Measurements from ENCODE around the gene AMOTL1. TPM values are rescaled to one million over a fixed set of nuclear protein-coding genes. Genes with fewer than 3 reads are reported as not detected.

Gene AMOTL1
- total RNA-seq, 2 donors from 2014 or later: 45.0 to 60.0 TPM

GRCh38 chr11:94795476-94796189 is 27.5 kb downstream of the AMOTL1 start:
- no peak overlapping the region for H3K27ac ChIP-seq (ENCODE audit: low read depth, low read length)
- peaks cover 18% of the 10 kb centered on the region for H3K36me3 Mint-ChIP-seq (ENCODE audit: low read depth)
- TF ChIP-seq CTCF (conservative IDR thresholded peaks at IDR 0.05): no peak
- H3K9ac ChIP-seq (ENCODE audit: extremely low read depth, low read length, poor library complexity, severe bottlenecking): no peak overlapping the region
- no peak for DNase-seq
- no peak overlapping the region for H3K4me3 ChIP-seq (ENCODE audit: low read length)
- peaks cover 2% of the 10 kb centered on the region for H3K4me1 ChIP-seq (ENCODE audit: control insufficient read depth, insufficient read depth, low read length)
- peaks cover 15% of the 10 kb centered on the region for H3K4me1 Mint-ChIP-seq
- no peaks in the 10 kb centered on the region for H3K27me3 ChIP-seq (ENCODE audit: control insufficient read depth, insufficient read depth, low read length, poor library complexity, severe bottlenecking)
- peaks cover 67% of the 10 kb centered on the region for H3K36me3 ChIP-seq (ENCODE audit: control insufficient read depth, insufficient read depth, low read length)
- H3K9me3 ChIP-seq (ENCODE audit: control insufficient read depth, low read length): no peaks in the 10 kb centered on the region
- H3K9me3 Mint-ChIP-seq: no peaks in the 10 kb centered on the region
- 94 to 100% methylated on average over 2 to 3 of the region's 3 CpGs for WGBS, 2 experiments (ENCODE audit: insufficient coverage in 1 of 2, insufficient read length in 1 of 2)
- H3K4me3 Mint-ChIP-seq: no peak overlapping the region
- H3K27ac Mint-ChIP-seq: no peak overlapping the region
- no peaks in the 10 kb centered on the region for H3K27me3 Mint-ChIP-seq (ENCODE audit: insufficient read depth)

GRCh38 chr11:94796190-94796580 is 28.0 kb downstream of the AMOTL1 start:
- Histone ChIP-seq H3K4me3 (ENCODE audit: low read length) (no peak overlapping the region), H3K9me3 (ENCODE audit: control insufficient read depth, low read length) (no peaks in the 10 kb centered on the region), H3K27me3 (ENCODE audit: control insufficient read depth, insufficient read depth, low read length, poor library complexity, severe bottlenecking) (no peaks in the 10 kb centered on the region), H3K9ac (ENCODE audit: extremely low read depth, low read length, poor library complexity, severe bottlenecking) (no peak overlapping the region), H3K36me3 (ENCODE audit: control insufficient read depth, insufficient read depth, low read length) (peaks cover 73% of the 10 kb centered on the region), H3K4me1 (ENCODE audit: control insufficient read depth, insufficient read depth, low read length) (peaks cover 2% of the 10 kb centered on the region), H3K27ac (ENCODE audit: low read depth, low read length) (no peak overlapping the region)
- no peak for TF ChIP-seq CTCF (conservative IDR thresholded peaks at IDR 0.05)
- 100% methylated on average over 1 to 2 of the region's 2 CpGs for WGBS, 2 experiments (ENCODE audit: insufficient coverage in 1 of 2, insufficient read length in 1 of 2)
- Mint-ChIP-seq H3K27me3 (ENCODE audit: insufficient read depth) (no peaks in the 10 kb centered on the region), H3K27ac (no peak overlapping the region), H3K36me3 (ENCODE audit: low read depth) (peaks cover 24% of the 10 kb centered on the region), H3K9me3 (no peaks in the 10 kb centered on the region), H3K4me1 (peaks cover 11% of the 10 kb centered on the region), H3K4me3 (no peak overlapping the region)
- DNase-seq: no peak

GRCh38 chr11:94796863-94797262 is 28.7 kb downstream of the AMOTL1 start:
- DNase-seq: no peak
- no peaks in the 10 kb centered on the region for H3K9me3 Mint-ChIP-seq
- H3K9me3 ChIP-seq (ENCODE audit: control insufficient read depth, low read length): no peaks in the 10 kb centered on the region
- H3K4me1 ChIP-seq (ENCODE audit: control insufficient read depth, insufficient read depth, low read length): peaks cover 2% of the 10 kb centered on the region
- no peak overlapping the region for H3K9ac ChIP-seq (ENCODE audit: extremely low read depth, low read length, poor library complexity, severe bottlenecking)
- H3K4me1 Mint-ChIP-seq: peaks cover 11% of the 10 kb centered on the region
- peaks cover 27% of the 10 kb centered on the region for H3K36me3 Mint-ChIP-seq (ENCODE audit: low read depth)
- H3K27ac Mint-ChIP-seq: no peak overlapping the region
- H3K27me3 ChIP-seq (ENCODE audit: control insufficient read depth, insufficient read depth, low read length, poor library complexity, severe bottlenecking): no peaks in the 10 kb centered on the region
- no peaks in the 10 kb centered on the region for H3K27me3 Mint-ChIP-seq (ENCODE audit: insufficient read depth)
- H3K4me3 ChIP-seq (ENCODE audit: low read length): no peak overlapping the region
- peaks cover 74% of the 10 kb centered on the region for H3K36me3 ChIP-seq (ENCODE audit: control insufficient read depth, insufficient read depth, low read length)
- no peak for TF ChIP-seq CTCF (conservative IDR thresholded peaks at IDR 0.05)
- H3K27ac ChIP-seq (ENCODE audit: low read depth, low read length): no peak overlapping the region
- no peak overlapping the region for H3K4me3 Mint-ChIP-seq
- WGBS, 2 experiments (ENCODE audit: insufficient coverage in 1 of 2, insufficient read length in 1 of 2): 93 to 94% methylated on average over 3 of the region's 4 CpGs
